HG03565 (cell line): ENCODE results near the gene USP3.
A peak's percentile ranks its signal among the peaks of the same experiment; 100 is the strongest.

Source experiments
- ATAC-seq: cut with Tn5 transposase; IDR thresholded peaks from one replicate; pipeline ENCODE4 v1.9.1; 2021; ENCODE audit warnings: mild to moderate bottlenecking, moderate library complexity; ENCODE audit not compliant: unreplicated experiment

USP3 gene

GRCh38 chr15:63495780-63496488 lies 8.5 kb upstream of the USP3 start:
- no peak for ATAC-seq

DNA sequence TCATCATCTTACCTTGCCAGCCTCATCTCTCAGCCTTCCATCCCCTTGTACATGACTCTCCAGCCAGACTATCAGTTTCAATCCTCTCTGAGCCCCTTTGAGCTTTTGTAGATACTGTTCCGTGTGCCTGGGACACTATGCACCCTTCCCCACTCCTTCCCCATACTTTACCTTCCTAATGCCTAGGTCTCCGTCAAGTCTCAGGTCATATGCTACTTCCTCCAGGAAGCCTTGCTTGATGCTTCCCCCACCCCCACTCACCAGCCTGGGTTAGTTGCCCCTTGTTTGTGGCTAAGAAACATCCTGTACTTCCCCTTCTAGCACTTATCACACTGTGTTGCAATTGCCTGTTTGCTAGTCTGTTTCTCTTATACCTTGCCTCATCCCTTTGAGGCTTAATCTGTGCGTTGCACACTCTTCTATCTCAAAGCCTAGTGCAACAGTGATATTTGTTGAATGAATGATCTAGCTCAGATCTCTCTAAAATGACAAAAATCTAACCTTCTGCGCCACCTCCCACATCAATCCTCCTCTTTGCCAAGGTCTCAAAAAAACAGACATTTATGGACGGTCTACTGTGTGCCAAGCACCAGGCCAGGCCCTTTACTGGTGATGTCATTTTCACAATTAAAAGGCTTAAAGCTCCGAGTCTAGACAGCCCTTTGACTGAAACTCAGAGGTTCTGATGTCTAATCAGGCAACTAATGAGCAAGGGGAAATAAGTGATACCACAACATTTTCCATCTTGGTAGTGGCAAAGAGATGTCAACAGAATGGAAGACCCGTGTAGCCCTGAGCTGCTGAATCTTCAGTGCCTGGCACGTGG lies 6.5 kb upstream of the USP3 start:
- ATAC-seq = no peak

DNA sequence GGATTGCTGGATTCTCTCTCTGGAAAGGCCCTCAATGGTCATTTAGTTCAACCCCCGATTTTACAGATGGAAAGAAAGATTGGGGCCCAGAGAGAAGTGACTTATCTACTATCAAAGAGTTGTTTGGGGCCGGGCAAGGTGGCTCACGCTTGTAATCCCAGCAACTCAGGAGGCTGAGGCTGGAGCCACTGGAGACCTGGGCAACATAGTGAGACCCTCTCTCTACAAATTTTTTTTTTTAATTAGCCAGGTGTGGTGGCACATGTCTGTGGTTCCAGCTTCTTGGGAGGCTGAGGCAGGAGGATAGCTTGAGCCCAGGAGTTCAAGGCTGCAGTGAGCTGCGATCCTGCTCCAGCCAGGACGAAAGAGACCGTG lies 5.2 kb upstream of the USP3 start:
- no peak for ATAC-seq

DNA sequence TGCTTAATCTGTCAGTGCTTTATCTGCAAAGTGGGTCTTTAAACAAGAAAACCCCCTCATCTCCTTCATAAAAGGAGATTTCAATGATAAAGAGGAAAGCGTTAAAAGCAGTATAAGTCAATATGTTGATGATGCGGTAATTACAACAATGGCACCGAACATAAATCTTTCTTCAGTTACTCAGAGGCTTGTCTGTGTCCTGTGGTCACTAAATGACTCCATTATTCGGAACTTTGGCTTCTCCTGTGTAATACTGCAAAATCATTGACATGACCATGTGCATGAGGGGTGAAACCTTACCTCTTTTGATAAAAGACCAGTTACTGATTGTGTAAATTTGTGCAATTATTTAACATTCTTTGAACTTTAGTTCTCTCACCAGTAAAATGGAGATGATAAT lies 4.8 kb upstream of the USP3 start:
- ATAC-seq = no peak

DNA sequence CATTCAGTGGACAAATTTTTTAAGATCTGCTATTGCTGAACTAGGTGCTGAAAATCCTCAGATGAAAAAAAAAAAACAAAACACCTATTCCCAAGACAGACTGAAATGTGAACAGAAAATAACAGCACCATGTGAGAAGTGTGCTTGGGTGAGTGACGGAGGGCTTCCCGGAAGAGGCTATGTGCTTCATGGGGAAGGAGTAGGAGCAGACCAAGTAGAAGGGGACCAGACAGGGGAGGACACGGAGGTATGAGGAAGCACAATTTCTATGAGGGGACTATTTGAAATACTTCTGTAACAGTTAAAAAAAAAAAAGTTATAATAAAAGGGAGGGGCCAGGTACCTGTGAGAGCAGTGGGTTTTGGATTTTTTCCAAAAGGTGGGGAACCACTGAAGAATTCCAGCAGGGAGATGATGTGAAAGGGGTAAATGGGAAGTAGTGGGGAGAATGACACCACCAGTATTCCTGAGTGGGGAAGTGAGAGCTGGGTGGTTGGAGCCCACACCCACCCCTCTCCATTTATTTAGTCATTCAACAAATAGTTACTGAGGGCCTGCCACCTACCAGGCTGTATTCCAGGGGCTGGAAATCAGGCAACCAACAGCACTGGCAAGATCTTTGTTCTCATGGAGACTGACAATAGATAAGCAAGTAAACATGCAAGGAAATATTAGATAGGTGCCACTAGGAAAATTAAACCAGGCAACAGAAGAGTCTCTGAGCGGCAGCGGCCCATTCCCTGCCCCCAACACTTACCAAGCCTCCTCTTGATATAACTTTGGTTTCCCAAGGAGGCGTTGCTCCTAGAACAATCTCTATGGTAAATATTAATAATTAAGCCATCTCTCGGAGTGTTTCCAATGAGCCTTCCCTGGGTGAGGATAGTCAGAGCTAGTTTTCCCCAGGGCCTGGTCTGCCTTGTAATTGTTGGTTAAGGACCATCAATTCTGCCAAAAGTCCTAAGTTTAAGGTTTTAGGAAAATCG lies 3.8 kb upstream of the USP3 start:
- no peak for ATAC-seq

- no peak for ATAC-seq
These were observed 2.9 kb upstream of the USP3 start for GRCh38 chr15:63501256-63502089.

DNA sequence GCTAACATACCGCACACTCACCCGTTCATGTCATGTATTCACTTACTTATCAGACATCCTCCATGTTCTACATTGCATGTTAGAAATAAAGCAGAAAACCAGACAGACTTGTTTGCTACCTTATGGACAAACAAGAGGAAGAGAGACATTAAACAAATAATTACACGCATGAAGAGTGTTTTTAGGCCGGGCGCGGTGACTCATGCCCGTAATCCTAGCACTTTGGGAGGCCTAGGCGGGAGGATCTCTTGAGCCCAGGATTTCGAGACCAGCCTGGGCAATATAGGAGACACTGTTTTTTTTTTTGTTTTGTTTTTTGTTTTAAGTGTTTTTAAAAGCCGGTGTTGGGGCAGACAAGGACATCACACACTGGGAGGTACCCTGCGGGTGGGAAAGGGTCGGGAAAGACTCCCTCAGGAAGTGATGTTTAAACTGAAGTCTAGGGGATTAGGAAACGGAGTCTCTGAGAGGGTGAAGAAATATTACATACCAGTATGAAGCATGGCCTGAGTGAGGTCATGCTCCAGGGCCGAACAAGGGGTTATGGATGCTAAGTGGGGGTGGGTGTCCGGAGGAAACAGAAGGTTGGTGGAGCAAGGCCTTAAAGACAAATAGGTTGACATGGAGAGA lies 2.1 kb upstream of the USP3 start:
- no peak for ATAC-seq

DNA sequence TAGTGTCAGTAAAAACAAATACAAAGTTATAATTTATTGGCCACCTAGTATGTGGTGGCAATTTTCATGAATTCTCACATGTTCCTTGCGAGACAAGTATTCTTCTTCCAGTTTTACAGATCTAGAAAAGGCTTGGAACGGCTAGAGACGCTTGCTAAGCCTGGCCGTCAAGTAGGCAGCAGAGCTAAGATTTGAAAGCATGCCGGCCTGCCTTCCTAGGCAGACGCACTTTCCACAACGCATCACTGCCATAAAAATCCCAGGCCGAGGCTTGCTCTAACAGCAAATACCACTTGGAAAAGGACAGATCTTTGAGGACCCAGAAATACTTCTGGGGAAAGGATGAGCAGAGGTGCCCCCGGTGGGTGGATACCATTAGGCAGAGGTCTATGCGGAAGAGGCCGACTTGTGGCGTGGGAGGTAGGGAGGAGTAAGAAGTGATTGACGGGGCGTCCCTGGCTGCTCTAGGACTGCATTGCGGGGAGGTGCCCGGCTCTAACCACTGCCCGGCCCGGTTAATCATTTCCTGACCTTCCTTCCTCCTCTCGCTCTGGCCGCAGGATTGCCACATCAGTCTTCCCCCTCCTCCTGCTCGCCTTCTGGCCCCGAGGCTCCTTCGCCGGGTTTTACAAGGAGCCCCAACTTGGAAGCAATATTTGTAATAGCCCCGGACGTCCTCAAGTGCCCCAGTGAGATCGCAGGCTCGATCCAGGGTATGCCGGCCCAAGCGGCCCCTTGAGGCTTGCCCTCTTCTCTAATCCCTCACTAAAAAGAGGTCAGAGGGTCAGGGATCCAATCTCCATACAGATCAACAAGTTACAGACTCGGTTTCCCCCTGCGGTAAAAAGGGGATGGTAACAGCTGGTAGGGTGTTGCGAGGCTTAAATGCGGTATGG lies 1.3 kb upstream of the USP3 start:
- peak; percentile 31 for ATAC-seq

GRCh38 chr15:63503739-63504246 lies 600 bp upstream of the USP3 start:
- ATAC-seq = peak; percentile 23

- peak; percentile 0 for ATAC-seq
These were observed 817 bp downstream of the USP3 start for GRCh38 chr15:63504979-63505841.

DNA sequence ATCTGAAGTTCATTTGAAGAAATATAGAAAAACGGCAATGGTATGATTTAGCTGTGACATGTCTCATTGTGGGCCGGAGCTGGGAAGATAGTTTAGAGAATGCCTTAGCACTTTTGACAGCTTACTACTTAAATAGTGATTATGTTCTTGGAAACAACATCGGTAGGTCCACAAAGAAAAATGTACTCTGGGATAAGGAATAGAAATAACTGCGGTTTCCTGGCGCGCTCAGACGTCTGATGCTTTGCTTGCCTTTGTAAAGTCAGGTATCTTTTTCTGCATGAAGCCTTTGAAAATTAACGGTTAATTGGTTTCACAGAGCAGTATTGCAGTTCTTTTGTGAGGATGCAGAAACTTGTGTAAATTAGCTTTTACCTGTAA lies 1.4 kb downstream of the USP3 start:
- no peak for ATAC-seq

- no peak for ATAC-seq
These were observed 2.2 kb downstream of the USP3 start for GRCh38 chr15:63506537-63507035.

DNA sequence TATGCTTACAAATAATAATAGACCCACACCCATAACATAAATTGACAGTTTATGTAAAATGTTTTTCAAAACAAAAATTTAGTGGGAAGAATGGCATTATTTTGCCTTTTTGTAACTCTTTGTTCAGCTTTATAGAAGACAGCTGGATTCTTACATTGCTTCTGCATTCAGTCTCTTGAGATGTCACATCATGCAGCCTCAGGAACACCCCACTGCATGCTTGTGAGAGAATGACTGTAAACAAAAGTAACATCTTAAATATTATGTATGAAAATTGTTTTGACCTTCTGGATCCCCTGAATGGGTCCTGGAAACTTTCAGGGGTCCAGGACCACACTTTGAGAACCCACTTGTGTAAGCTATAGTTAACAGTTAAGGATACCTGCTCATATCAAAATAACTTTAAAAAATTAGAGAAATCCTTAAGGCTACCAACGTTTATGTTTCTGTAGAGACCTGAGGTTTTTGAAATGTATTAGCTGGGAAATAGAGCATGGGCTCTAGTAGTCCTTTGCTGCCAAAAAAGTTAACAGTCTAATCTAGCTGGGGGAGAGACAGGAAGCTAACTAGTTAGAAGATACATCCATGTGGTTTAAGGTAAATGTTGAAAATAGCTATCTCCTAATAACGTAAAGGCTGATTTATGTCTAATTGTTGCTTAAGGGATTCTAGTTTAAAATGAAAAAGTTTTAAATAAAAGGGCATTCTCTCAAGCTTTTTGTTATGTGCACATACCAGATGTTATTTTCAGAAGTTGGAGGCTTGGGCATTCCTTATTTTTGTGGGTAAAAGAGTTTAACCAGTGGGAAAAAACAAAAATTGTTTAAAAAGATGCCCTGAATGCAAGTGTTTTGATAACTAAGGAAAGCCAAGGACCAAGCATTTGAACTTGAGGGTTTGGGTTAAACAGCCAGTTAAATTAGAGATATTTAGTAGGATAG lies 3.8 kb downstream of the USP3 start:
- no peak for ATAC-seq

DNA sequence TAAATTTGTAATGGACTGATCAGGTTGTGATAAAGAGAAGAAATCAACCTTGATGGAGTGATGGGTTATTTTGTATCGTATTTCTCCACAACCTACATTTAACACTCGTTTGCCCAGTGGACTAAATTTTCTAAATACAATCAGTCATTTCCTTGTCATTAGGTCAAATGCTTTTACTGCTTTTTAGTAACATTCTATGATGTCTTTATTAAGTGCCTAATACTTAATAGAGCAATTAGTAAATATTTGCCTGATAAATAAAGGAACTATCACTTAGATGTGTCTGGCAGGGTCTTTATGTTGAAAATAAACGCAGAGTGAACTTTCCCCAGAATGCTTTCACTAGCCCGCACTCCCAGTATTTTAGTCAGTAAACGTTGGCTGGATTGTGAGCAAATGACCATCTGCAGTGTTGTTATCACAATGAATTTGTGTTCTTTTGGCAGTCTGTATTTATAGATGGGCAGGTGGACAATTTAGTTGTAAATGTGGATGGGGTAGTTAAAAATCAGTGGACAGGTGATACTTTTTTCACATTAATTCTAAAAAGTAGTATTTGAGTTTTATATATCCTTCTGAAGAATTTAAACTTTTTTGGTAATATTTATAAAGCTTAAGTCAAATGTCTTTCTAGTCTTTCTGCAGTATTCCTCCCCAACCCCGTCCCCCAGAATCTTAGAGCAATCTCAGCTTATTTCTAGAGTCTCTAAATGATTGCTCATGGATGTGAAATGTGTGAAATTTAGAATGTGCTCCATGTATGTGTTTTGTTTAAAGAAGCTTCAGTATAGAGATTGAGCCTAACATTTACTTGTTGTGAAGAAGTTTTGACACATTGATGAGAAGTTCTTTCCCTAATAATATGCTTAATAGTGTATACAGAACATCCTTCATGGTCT lies 4.9 kb downstream of the USP3 start:
- ATAC-seq = no peak
